Measurements from ENCODE around the gene RTL10. TPM values are rescaled to one million over a fixed set of nuclear protein-coding genes. Genes with fewer than 3 reads are reported as not detected.
A peak's percentile ranks its signal among the peaks of the same experiment; 100 is the strongest.

Gene RTL10
- total RNA-seq, 4 donors from 2014 or later = 3.5 to 12.8 (median 5.0) TPM

DNA sequence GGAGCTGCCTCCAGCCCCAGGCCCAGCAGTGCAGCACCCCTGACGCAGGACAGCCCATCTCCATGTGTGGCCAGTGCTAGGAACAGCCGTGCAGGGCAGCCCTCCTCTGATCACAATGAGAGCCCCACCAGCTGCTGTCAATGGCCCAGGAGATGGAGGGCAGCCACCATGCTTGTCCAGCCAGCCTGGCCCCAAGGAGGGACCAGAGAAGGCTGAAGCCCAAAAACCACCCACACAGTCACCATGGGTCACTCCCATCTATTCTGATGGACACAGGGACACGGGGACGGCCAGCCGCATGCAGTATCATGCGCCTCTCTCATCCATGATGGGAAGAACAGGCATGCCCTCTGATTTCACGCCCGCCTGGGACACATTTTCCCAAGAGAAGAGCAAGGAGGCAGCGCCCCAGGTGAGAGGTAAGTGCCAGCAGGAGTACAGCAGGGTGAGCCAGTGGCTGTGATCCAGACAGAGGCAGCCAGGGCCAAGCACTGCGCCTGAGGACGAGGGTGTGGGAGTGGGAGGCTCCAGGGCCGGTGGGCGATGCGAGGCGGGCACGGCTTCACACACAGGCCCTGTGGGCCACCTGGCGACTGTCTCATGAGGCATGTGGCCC, 33.6 kb upstream of the RTL10 start:
- Histone ChIP-seq H3K27ac (no peak overlapping the region), H3K4me3 (no peak overlapping the region), H3K4me1 (peaks cover 0 to 12% of the 10 kb centered on the region in 2 donors), H3K27me3 (no peaks in the 10 kb centered on the region), H3K36me3 (no peaks in the 10 kb centered on the region), H3K9me3 (no peaks in the 10 kb centered on the region)
- in situ Hi-C loops (cut with MboI; ENCODE audit: low sequenced_read_pairs in 4 of 4) = no loop called here
- no peak for DNase-seq
- ATAC-seq = no peak
- intact Hi-C loops (cut with DNase I; ENCODE audit: low total_unique reads) = no loop called here
- TF ChIP-seq, protein P1, sequence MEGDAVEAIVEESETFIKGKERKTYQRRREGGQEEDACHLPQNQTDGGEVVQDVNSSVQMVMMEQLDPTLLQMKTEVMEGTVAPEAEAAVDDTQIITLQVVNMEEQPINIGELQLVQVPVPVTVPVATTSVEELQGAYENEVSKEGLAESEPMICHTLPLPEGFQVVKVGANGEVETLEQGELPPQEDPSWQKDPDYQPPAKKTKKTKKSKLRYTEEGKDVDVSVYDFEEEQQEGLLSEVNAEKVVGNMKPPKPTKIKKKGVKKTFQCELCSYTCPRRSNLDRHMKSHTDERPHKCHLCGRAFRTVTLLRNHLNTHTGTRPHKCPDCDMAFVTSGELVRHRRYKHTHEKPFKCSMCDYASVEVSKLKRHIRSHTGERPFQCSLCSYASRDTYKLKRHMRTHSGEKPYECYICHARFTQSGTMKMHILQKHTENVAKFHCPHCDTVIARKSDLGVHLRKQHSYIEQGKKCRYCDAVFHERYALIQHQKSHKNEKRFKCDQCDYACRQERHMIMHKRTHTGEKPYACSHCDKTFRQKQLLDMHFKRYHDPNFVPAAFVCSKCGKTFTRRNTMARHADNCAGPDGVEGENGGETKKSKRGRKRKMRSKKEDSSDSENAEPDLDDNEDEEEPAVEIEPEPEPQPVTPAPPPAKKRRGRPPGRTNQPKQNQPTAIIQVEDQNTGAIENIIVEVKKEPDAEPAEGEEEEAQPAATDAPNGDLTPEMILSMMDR (IDR thresholded peaks at IDR 0.05 in 4 of 5, conservative IDR thresholded peaks at IDR 0.05 in 1 of 5) = no peak
- no peak for TF ChIP-seq POLR2A (IDR thresholded peaks at IDR 0.05)

DNA sequence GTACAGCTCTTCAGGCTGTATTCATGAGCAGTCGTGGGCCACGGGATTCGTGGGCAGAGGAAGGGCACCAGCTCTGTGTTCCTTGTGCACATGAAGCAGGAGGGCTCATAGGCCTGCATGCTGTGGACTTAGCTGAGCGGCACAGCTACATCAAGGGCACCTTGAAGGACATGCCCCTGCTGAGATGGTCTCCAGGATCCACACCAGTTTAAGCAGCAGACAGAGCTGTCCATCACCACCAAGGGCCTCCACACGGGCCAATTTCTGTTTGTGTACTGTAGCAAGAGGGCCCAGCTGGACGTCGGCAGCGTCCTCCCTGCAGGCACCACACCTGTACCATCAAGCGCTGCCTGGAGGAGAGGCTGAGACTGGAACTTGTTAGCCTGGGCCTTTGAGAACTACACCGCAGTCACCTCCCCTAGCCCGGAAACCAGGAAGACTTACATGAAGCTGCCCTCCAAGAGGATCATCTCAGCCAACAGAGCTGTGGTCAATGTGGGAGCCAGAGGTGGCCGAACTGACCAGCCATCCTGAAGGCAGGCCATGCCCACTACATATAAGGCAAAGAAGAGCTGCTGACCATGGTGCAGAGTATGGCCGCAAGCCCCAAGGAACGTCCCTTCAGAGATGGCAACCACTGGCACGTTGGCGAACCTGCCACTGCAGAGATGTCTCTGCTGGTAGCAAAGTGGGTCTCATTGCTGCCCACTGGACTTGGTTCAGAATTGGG, 32.7 kb upstream of the RTL10 start:
- Histone ChIP-seq H3K4me3 (no peak overlapping the region), H3K9me3 (no peaks in the 10 kb centered on the region), H3K27me3 (no peaks in the 10 kb centered on the region), H3K27ac (no peak overlapping the region), H3K4me1 (peaks cover 0 to 12% of the 10 kb centered on the region in 2 donors), H3K36me3 (no peaks in the 10 kb centered on the region)
- intact Hi-C loops (cut with DNase I; ENCODE audit: low total_unique reads) = no loop called here
- no peak for ATAC-seq
- DNase-seq = no peak
- TF ChIP-seq, protein P1 (IDR thresholded peaks at IDR 0.05 in 4 of 5, conservative IDR thresholded peaks at IDR 0.05 in 1 of 5) = no peak
- no peak for TF ChIP-seq POLR2A (IDR thresholded peaks at IDR 0.05)
- in situ Hi-C loops (cut with MboI; ENCODE audit: low sequenced_read_pairs in 4 of 4) = no loop called here

DNA sequence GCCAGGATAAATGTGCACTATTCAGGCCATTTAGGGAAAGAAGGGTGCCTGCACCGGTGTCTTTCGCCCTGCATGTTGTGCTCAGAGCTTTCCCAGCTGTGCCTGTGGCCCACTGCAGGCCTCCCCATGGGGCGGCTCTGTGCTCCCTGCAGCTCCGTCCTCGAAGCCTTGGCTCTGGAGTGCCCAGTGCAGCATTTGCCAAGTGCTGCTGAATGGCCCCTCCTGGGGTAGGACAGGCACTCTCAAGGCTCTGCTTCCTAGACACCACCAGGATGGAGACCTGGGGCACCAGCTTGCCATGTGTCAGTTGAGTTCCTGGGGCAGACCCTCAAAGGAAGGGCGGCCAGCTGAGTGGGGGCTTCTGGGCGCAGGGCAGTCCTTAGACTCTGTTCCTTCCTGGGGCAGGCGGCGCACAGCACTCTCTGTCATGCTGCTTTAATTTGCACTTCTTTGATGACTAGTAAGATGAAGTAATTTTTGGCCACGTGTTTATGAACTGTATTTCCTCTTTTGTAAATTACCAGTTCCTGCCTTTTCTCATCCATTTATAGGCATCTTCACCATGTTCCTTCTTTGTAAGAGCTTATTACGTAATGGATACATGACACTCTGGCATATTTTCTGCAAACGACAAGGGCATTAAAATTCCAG, 32.1 kb upstream of the RTL10 start:
- TF ChIP-seq POLR2A (IDR thresholded peaks at IDR 0.05) = no peak
- TF ChIP-seq, protein P1 (IDR thresholded peaks at IDR 0.05 in 4 of 5, conservative IDR thresholded peaks at IDR 0.05 in 1 of 5) = no peak
- no peak for DNase-seq
- peak in 1 of 2 donors; percentile 31 for ATAC-seq
- Histone ChIP-seq H3K36me3 (no peaks in the 10 kb centered on the region), H3K4me1 (peaks cover 0 to 12% of the 10 kb centered on the region in 2 donors), H3K4me3 (no peak overlapping the region), H3K27me3 (no peaks in the 10 kb centered on the region), H3K27ac (no peak overlapping the region), H3K9me3 (no peaks in the 10 kb centered on the region)
- in situ Hi-C loops (cut with MboI; ENCODE audit: low sequenced_read_pairs in 4 of 4) (no loop called here), intact Hi-C loops (cut with DNase I; ENCODE audit: low total_unique reads) (no loop called here)

DNA sequence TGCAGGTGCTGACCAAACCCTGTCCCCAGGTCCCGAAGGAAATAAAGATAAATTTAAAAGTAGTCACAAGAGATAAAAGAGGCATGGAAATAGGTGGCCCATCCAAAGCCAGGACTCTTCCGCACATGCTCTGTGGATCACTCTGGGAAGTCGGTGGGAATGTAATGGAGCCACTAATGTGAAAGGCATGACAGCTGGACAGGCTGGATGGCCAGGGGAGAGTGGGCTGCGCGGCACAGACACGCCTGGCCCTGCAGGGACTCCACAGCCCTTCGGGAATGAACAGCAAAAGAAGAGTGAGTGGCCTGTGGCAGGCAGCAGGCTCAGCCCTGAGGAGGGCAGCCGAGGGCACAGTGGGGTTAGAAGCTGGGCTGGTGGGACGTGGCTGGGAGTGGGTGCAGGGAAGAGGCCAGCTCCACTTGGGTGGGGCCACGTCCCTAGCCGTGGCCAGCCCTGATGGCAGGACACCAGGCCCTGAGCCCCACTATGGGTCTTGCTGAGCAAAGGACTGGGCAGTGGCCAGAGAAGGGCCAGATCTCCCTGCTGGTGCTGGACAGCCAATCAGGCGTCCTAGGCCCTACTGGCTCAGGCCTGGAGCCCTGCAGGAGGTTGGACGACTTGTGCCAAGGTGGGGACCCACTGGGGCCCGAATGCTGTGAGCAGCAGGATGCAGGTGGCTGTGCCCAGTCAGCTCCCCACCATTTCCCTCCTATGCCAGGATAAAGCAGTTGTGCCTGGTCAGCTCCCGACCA, 31.3 kb upstream of the RTL10 start:
- Histone ChIP-seq H3K27me3 (no peaks in the 10 kb centered on the region), H3K9me3 (no peaks in the 10 kb centered on the region), H3K4me3 (no peak overlapping the region), H3K4me1 (peaks cover 0 to 12% of the 10 kb centered on the region in 2 donors), H3K27ac (no peak overlapping the region), H3K36me3 (no peaks in the 10 kb centered on the region)
- TF ChIP-seq, protein P1 (IDR thresholded peaks at IDR 0.05 in 4 of 5, conservative IDR thresholded peaks at IDR 0.05 in 1 of 5) = no peak
- TF ChIP-seq POLR2A (IDR thresholded peaks at IDR 0.05) = no peak
- intact Hi-C loops (cut with DNase I; ENCODE audit: low total_unique reads) = no loop called here
- ATAC-seq = no peak
- DNase-seq = no peak
- in situ Hi-C loops (cut with MboI; ENCODE audit: low sequenced_read_pairs in 4 of 4) = no loop called here

Data from gastrocnemius medialis (tissue), 4 donors.